Measurements from ENCODE around the gene SLC17A2.
"Not testable (repeated sequence)": the region's sequence is repeated elsewhere in the genome, so short reads cannot be mapped to it uniquely, and the experiment has no call there.

Gene SLC17A2

GRCh38 chr6:25951296-25952032 lies 21.0 kb upstream of the SLC17A2 start:
- DNase-seq: no peak

GRCh38 chr6:25950297-25950696 lies 19.8 kb upstream of the SLC17A2 start:
- DNase-seq: no peak

DNA sequence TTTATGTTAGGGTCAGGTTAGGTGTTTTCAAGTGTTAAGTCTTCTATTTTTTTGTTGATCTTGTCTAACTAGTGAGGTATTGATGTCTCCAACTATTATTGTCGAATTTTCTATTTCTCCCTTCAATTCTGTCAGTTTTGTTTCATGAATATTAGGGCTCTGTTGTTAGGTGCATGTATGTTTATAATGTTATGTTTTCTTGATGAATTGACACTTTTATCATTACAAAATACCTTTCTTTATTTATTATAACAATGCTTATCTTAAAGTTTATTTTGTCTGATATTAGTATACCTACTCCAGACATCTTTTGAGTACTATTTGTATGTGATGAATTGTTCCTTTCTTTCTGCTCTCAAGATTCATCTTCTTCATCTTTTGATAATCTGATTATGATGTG lies 19.2 kb upstream of the SLC17A2 start:
- DNase-seq: no peak

DNA sequence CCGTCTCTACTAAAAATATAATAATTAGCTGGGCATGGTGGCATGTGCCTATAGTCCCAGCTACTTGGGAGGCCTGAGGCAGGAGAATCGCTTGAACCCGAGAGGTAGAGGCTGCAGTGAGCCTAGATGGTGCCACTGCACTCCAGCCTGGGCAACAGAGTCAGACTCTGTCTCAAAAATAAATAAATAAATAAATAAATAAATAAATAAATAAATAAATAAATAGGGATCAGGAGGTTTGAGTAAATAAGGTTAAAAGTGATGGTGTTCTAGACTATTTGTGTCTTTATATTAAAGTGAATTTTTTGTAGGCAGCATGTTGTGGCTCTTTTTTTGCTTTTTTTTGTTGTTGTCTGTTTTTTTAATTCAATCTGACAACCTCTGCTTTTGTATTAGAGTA lies 17.0 kb upstream of the SLC17A2 start:
- not testable (repeated sequence) for DNase-seq

GRCh38 chr6:25946631-25947030 lies 16.1 kb upstream of the SLC17A2 start:
- no peak for DNase-seq

GRCh38 chr6:25945738-25946137 lies 15.2 kb upstream of the SLC17A2 start:
- DNase-seq: not testable (repeated sequence)

DNA sequence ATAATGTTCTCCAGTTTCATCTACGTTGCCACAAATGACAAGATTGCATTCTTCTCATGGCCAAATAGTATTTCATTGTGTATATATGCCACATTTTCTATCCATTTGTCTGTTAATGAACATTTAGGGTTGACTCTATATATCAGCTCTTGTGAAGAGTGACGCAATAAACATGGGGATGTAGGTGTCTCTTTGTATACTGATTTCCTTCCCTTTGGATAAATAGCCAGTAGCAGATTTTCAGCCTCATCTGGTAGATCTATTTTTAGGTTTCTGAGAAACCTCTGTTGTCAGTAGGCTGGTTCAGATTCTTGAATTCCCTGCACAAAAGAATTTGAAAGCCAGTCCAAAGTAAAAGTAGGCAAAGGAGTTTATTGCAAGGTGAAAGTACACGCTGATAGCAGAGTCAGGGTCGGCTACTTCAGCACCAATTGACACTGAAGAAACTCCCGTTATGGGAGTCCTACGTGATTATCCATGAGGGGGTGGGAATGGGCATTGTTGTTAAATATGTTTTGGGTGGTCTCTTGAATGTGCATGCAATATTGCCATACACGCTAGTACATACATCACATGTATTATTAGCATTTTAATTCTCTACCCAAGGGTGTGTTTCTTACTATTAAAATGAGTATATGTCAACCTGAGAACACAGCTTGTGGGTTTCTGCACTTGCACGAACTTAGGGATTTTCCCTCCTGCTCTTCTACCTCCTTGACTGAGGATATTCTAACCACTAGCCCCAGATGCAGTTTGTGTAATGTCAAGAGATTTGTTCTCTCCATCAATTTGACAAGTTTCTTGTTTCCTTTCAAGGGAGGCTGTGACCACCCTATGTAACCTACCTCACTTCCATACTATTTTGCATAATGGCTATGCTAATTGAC lies 14.4 kb upstream of the SLC17A2 start:
- no peak for DNase-seq

DNA sequence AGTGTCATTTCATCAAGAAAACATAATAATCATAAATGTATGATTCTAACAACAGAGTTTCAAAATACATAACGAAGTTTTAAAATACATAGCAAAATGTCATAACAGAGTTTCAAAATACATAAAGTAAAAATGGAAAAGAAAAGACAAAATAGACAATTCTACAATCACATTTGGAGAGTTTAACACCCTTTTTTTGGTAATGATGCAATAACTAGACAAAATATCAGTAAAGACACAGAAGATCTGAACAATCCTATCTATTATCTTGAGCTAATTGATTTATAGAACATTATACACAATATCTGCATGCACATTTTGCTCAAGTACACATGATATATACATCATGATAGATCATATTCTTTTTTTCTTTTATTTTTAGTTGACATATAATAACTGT lies 13.4 kb upstream of the SLC17A2 start:
- DNase-seq: no peak

- DNase-seq: no peak
Measured at GRCh38 chr6:25942561-25943147, 12.2 kb upstream of the SLC17A2 start.

- no peak for DNase-seq
Measured at GRCh38 chr6:25939593-25939992, 9.1 kb upstream of the SLC17A2 start.

DNA sequence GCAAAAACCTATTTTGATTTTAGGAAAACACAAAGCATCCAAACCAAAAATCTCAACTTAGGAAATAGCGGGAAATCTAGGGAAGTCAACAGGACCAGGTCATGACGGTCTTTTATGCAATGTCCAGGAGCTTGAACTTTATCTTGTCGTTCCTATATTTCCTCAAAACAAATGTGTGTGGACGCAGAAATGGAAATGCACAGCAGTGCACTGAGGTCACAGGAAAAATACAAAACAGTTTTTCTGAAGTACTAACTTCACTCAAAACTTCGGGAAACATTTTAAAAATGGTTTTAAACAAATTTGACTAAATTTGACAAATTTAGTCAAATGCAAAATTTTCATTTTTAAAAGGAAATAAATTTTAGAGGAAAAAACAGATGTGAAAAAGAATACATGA lies 5.5 kb upstream of the SLC17A2 start:
- no peak for DNase-seq

DNA sequence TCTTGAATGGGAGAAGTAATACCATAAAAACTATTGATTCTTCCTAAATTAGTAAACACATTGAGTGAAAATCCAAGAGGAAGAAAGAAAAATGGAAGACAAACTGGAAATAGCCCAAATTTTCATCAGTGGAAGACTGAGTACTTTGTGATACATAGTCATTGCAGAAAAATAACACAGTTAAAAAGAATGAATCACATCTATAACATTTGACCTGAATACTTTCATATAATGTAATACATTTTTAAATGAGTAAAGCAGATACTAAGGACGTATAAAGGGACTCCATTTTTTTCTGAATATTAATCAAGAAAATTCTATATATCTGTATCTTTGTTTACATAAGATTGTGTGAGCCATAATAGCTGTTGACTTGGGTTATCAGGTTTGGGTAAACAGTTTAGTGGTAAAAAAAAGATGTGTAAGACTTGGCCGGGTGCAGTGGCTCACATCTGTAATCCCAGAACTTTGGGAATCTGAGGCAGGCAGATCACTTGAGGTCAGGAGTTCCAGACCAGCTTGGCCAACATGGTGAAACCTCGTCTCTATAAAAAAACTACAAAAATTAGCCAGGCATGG lies 4.3 kb upstream of the SLC17A2 start:
- DNase-seq: no peak

GRCh38 chr6:25934156-25934555 lies 3.7 kb upstream of the SLC17A2 start:
- DNase-seq: no peak

DNA sequence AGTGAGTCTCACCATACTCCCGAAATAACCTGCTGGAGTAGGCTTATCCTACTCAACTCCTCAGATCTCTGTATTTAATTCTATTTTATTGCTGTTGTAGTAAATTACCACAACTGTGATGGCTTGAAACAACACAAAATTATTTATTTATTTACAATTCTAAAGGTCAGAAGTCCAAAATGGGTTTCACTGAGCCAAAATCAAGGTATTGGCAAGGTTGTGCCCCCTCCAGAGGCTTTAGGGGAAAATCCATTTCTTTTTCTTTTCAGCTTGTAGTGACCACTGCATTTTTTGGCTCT lies 869 bp upstream of the SLC17A2 start:
- no peak for DNase-seq

DNA sequence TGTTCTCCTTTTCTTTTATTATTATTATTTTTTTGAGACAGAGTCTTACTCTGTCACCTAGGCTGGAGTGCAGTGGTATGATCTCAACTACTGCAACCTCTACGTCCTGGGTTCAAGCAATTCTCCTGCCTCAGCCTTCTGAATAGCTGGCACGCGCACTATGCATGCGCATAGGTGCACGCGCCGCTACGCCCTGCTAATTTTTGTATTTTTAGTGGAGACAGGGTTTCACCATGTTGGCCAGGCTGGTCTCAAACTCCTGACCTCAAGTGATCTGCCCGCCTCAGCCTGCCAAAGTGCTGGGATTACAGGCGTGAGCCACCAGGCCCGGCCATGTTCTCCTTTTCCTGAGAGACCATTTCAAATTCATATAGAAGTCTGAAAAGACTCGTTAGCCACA lies 706 bp downstream of the SLC17A2 start:
- DNase-seq: not testable (repeated sequence)

DNA sequence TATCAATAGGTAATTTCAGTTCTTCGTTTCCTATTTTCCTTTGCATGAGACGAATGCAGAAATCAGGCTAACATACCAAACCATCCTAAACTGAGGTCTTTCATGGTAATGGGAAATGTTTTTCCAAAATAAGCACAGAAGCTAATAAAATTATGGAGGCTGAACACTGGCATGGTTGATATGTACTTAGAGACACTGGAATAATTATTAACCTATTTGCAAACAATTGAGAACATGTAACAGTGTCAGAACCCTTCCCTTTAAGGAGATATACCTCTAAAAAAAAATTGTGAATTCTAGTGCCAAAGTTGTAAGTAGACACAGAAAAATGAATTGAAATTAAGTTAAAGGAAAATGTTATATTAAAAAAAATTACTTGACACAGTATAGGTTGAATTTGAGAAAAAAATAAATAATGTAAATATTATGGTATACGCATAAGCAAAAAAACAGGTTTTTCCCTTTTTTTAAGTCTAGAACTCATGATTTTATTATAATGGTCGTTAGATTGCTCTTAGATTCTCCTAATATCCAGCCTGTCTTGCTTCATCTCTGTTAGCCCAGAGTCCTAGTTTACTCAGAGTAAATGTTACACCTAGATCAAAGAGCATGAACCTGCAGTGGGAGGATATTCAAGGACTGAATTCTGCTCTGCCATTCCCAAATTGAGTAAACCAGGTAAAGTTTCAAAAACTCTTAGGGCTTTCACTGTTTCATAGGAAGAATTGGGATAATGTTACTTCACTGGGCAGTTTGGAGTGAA lies 1.7 kb downstream of the SLC17A2 start:
- no peak for DNase-seq

- no peak for DNase-seq
Measured at GRCh38 chr6:25927756-25928216, 2.7 kb downstream of the SLC17A2 start.

DNA sequence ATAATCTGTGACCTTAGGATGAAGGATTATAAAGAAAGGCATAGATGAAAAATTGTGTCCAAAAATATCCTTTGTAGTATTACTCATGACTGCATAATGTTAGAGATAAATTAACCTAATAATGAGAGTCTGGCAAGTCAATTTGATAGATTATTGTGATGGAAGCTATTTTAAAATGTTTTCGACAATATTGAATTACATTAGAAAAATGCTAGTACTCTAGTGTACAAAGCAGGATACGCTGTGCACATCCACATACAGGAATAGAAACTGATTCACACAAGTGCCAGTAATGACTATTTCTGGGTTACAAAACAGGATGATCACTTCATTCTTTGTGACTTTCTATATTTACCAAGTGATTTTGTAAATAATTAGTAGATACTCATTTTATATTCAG lies 3.3 kb downstream of the SLC17A2 start:
- no peak for DNase-seq

GRCh38 chr6:25925876-25926275 lies 4.6 kb downstream of the SLC17A2 start:
- no peak for DNase-seq

DNA sequence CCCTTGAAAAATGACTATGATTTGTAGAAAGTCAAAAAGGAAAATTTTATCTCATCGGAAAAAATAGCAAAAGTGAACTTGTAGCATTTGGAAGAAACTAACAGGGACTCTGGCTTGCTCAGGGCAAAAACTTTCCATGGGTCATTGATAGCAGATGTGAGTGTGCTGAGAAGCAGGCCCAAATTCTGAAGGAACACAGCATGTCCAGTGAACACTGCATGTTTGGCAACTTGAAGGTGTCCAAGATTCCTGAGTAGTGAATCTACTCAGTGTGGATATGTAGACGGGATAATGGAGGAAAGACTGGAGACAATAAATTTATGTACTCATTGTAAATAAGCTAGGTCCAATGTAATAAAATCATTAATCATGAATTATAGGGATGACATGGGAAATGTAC lies 8.2 kb downstream of the SLC17A2 start:
- DNase-seq: no peak

DNA sequence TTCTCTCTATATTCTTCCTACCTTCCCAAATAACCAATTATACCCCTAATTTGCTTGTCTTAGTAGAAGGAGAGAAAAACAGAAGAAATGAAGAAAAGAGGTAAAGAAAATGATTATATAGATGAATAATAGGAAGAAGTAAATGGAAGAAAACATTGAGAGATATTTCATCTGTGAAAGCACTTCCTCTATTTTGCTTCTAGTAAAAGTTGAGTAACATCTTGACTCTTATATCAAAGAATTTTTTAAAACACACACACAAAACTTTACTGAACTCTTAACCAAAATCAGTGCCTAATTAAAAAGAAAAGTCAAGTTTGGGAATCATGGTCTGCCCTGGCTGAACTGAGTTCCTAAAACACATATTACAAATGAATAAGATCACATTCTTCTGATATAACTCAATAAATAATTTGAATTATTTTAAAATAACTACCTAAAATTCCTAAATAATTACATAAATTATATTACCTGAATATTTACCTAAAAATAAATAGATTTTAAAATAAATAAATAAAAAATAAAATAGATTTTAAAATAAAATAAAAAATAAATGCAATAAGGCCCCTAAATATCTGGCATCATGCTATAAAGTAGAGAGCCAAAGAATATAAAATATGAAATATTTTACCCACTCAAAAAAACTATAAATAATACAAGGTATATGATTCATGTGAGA lies 8.8 kb downstream of the SLC17A2 start:
- DNase-seq: no peak

DNA sequence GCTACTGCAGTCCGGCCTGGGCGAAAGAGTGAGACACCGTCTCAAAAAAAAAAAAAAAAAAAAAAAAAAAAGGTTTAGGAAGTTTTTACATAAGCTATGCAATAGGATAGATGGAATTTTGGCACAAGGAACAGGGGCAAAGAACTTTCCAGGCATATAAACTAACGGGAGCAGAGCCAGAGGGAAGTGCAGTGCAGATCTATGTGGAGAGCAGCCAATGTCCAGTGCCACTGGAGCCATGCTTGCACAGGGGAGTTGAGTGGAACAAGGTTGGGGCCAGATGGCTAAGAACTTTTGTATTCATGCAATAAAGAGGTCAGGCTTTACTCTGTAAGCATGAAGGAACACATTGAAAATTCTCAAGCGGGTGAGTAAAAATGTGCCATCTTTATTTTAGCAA lies 10.8 kb downstream of the SLC17A2 start:
- no peak for DNase-seq
